Gastrocnemius medialis (tissue), 4 donors: Measurements from ENCODE around the gene AP5Z1.

Source experiments
- POLR2A ChIP-seq, 2 donors: fragments of 450-650 bp; IDR thresholded peaks; one replicate each; pipeline ENCODE4 v1.6.1; 2017; ENCODE audit warnings: antibody characterized with exemption in 2 of 2, mild to moderate bottlenecking in 2 of 2, moderate library complexity in 2 of 2
- TF ChIP-seq, protein P1 (sequence below), 5 experiments: fragments of 450-650 bp in 3 of 5; fragments of 200-600 bp in 2 of 5; sonication (generic) in 2 of 5; IDR thresholded peaks in 4 of 5; conservative IDR thresholded peaks in 1 of 5; 1 replicate in 4 of 5; 2 replicates in 1 of 5; pipeline ENCODE4 v1.5.1; 2016 to 2019; ENCODE audit warnings: antibody characterized with exemption in 5 of 5, mild to moderate bottlenecking in 3 of 5, moderate library complexity in 3 of 5

GRCh38 chr7:4775848-4776623, 613 bp downstream of the AP5Z1 start:
- no peak for TF ChIP-seq POLR2A (IDR thresholded peaks at IDR 0.05)
- TF ChIP-seq, protein P1, sequence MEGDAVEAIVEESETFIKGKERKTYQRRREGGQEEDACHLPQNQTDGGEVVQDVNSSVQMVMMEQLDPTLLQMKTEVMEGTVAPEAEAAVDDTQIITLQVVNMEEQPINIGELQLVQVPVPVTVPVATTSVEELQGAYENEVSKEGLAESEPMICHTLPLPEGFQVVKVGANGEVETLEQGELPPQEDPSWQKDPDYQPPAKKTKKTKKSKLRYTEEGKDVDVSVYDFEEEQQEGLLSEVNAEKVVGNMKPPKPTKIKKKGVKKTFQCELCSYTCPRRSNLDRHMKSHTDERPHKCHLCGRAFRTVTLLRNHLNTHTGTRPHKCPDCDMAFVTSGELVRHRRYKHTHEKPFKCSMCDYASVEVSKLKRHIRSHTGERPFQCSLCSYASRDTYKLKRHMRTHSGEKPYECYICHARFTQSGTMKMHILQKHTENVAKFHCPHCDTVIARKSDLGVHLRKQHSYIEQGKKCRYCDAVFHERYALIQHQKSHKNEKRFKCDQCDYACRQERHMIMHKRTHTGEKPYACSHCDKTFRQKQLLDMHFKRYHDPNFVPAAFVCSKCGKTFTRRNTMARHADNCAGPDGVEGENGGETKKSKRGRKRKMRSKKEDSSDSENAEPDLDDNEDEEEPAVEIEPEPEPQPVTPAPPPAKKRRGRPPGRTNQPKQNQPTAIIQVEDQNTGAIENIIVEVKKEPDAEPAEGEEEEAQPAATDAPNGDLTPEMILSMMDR (IDR thresholded peaks at IDR 0.05 in 4 of 5, conservative IDR thresholded peaks at IDR 0.05 in 1 of 5): no peak
